ENCODE data around the gene RPA4. TPM values are rescaled to one million over a fixed set of nuclear protein-coding genes. Genes with fewer than 3 reads are reported as not detected.

RPA4 gene
- total and polyA plus RNA-seq, 2 experiments from 2014 or later = 1.0 to 1.4 TPM

DNA sequence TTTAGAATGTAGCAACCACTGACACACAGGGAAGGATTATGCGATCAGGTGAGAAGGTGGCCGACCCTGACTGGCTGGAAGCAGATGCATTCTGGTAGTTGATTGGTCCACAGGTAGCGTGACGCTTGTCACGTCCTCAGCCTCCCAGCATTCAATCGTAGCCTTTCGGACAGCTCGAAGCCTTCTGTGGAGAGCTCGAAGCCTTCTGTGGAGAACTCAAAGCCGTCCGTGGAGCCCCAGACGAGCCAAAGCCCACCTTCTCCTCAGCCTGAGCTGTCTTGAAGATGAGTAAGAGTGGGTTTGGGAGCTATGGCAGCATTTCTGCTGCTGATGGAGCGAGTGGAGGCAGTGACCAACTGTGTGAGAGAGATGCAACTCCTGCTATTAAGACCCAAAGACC is 319 bp downstream of the RPA4 start:
- no peak overlapping the region for H2AFZ ChIP-seq
- H3K4me3 ChIP-seq = no peak overlapping the region
- no peak for ATAC-seq
- H3F3A ChIP-seq (replicated peaks; ENCODE audit: low read depth) = no peaks in the 10 kb centered on the region
- H3K9me2 ChIP-seq (ENCODE audit: insufficient read depth) = no peaks in the 10 kb centered on the region
- H3K4me1 Mint-ChIP-seq = peaks cover 4% of the 10 kb centered on the region; the same call in 1 of the 3 replicates
- H3K36me3 ChIP-seq (ENCODE audit: insufficient read depth) = no peaks in the 10 kb centered on the region
- H3K4me2 ChIP-seq = no peak overlapping the region
- no peaks in the 10 kb centered on the region for H3K4me1 ChIP-seq (ENCODE audit: insufficient read depth)
- no peak overlapping the region for H3K27ac ChIP-seq (ENCODE audit: low read depth)
- H3K4me3 Mint-ChIP-seq = no peak overlapping the region
- no peaks in the 10 kb centered on the region for H3K9me3 Mint-ChIP-seq
- no peaks in the 10 kb centered on the region for H3K27me3 Mint-ChIP-seq (ENCODE audit: insufficient read depth, low read depth, poor library complexity)
- H3K27ac Mint-ChIP-seq = no peak overlapping the region
- no peaks in the 10 kb centered on the region for H3K27me3 ChIP-seq (ENCODE audit: insufficient read depth)
- no peak for TF ChIP-seq EZH2 (IDR thresholded peaks at IDR 0.05; ENCODE audit: low read depth, unreplicated experiment)
- TF ChIP-seq, protein P1, sequence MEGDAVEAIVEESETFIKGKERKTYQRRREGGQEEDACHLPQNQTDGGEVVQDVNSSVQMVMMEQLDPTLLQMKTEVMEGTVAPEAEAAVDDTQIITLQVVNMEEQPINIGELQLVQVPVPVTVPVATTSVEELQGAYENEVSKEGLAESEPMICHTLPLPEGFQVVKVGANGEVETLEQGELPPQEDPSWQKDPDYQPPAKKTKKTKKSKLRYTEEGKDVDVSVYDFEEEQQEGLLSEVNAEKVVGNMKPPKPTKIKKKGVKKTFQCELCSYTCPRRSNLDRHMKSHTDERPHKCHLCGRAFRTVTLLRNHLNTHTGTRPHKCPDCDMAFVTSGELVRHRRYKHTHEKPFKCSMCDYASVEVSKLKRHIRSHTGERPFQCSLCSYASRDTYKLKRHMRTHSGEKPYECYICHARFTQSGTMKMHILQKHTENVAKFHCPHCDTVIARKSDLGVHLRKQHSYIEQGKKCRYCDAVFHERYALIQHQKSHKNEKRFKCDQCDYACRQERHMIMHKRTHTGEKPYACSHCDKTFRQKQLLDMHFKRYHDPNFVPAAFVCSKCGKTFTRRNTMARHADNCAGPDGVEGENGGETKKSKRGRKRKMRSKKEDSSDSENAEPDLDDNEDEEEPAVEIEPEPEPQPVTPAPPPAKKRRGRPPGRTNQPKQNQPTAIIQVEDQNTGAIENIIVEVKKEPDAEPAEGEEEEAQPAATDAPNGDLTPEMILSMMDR (conservative IDR thresholded peaks at IDR 0.05; ENCODE audit: low read depth in 2 of 2) = no peak
- TF ChIP-seq, protein P2, sequence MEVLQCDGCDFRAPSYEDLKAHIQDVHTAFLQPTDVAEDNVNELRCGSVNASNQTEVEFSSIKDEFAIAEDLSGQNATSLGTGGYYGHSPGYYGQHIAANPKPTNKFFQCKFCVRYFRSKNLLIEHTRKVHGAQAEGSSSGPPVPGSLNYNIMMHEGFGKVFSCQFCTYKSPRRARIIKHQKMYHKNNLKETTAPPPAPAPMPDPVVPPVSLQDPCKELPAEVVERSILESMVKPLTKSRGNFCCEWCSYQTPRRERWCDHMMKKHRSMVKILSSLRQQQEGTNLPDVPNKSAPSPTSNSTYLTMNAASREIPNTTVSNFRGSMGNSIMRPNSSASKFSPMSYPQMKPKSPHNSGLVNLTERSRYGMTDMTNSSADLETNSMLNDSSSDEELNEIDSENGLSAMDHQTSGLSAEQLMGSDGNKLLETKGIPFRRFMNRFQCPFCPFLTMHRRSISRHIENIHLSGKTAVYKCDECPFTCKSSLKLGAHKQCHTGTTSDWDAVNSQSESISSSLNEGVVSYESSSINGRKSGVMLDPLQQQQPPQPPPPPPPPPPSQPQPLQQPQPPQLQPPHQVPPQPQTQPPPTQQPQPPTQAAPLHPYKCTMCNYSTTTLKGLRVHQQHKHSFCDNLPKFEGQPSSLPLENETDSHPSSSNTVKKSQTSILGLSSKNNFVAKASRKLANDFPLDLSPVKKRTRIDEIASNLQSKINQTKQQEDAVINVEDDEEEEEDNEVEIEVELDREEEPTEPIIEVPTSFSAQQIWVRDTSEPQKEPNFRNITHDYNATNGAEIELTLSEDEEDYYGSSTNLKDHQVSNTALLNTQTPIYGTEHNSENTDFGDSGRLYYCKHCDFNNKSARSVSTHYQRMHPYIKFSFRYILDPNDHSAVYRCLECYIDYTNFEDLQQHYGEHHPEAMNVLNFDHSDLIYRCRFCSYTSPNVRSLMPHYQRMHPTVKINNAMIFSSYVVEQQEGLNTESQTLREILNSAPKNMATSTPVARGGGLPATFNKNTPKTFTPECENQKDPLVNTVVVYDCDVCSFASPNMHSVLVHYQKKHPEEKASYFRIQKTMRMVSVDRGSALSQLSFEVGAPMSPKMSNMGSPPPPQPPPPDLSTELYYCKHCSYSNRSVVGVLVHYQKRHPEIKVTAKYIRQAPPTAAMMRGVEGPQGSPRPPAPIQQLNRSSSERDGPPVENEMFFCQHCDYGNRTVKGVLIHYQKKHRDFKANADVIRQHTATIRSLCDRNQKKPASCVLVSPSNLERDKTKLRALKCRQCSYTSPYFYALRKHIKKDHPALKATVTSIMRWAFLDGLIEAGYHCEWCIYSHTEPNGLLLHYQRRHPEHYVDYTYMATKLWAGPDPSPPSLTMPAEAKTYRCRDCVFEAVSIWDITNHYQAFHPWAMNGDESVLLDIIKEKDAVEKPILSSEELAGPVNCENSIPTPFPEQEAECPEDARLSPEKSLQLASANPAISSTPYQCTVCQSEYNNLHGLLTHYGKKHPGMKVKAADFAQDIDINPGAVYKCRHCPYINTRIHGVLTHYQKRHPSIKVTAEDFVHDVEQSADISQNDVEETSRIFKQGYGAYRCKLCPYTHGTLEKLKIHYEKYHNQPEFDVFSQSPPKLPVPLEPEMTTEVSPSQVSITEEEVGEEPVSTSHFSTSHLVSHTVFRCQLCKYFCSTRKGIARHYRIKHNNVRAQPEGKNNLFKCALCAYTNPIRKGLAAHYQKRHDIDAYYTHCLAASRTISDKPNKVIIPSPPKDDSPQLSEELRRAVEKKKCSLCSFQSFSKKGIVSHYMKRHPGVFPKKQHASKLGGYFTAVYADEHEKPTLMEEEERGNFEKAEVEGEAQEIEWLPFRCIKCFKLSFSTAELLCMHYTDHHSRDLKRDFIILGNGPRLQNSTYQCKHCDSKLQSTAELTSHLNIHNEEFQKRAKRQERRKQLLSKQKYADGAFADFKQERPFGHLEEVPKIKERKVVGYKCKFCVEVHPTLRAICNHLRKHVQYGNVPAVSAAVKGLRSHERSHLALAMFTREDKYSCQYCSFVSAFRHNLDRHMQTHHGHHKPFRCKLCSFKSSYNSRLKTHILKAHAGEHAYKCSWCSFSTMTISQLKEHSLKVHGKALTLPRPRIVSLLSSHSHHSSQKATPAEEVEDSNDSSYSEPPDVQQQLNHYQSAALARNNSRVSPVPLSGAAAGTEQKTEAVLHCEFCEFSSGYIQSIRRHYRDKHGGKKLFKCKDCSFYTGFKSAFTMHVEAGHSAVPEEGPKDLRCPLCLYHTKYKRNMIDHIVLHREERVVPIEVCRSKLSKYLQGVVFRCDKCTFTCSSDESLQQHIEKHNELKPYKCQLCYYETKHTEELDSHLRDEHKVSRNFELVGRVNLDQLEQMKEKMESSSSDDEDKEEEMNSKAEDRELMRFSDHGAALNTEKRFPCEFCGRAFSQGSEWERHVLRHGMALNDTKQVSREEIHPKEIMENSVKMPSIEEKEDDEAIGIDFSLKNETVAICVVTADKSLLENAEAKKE (CRISPR knock-in tag; IDR thresholded peaks at IDR 0.05) = no peak
- TF ChIP-seq ZNF331 (CRISPR knock-in tag; IDR thresholded peaks at IDR 0.05; ENCODE audit: low read depth) = no peak
- no peak for TF ChIP-seq JUNB (IDR thresholded peaks at IDR 0.05; ENCODE audit: unreplicated experiment)
- TF ChIP-seq, protein P3, sequence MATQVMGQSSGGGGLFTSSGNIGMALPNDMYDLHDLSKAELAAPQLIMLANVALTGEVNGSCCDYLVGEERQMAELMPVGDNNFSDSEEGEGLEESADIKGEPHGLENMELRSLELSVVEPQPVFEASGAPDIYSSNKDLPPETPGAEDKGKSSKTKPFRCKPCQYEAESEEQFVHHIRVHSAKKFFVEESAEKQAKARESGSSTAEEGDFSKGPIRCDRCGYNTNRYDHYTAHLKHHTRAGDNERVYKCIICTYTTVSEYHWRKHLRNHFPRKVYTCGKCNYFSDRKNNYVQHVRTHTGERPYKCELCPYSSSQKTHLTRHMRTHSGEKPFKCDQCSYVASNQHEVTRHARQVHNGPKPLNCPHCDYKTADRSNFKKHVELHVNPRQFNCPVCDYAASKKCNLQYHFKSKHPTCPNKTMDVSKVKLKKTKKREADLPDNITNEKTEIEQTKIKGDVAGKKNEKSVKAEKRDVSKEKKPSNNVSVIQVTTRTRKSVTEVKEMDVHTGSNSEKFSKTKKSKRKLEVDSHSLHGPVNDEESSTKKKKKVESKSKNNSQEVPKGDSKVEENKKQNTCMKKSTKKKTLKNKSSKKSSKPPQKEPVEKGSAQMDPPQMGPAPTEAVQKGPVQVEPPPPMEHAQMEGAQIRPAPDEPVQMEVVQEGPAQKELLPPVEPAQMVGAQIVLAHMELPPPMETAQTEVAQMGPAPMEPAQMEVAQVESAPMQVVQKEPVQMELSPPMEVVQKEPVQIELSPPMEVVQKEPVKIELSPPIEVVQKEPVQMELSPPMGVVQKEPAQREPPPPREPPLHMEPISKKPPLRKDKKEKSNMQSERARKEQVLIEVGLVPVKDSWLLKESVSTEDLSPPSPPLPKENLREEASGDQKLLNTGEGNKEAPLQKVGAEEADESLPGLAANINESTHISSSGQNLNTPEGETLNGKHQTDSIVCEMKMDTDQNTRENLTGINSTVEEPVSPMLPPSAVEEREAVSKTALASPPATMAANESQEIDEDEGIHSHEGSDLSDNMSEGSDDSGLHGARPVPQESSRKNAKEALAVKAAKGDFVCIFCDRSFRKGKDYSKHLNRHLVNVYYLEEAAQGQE (IDR thresholded peaks at IDR 0.05; ENCODE audit: unreplicated experiment) = no peak
- no peak for TF ChIP-seq EZH2phosphoT487 (IDR thresholded peaks at IDR 0.05; ENCODE audit: unreplicated experiment)
- TF ChIP-seq, protein P4, sequence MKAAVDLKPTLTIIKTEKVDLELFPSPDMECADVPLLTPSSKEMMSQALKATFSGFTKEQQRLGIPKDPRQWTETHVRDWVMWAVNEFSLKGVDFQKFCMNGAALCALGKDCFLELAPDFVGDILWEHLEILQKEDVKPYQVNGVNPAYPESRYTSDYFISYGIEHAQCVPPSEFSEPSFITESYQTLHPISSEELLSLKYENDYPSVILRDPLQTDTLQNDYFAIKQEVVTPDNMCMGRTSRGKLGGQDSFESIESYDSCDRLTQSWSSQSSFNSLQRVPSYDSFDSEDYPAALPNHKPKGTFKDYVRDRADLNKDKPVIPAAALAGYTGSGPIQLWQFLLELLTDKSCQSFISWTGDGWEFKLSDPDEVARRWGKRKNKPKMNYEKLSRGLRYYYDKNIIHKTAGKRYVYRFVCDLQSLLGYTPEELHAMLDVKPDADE (IDR thresholded peaks at IDR 0.05) = no peak
- no peak for TF ChIP-seq ZNF114 (CRISPR knock-in tag; IDR thresholded peaks at IDR 0.05)
- no peak for TF ChIP-seq POLR2AphosphoS5 (IDR thresholded peaks at IDR 0.05; ENCODE audit: low read depth)
- TF ChIP-seq CREB1 (CRISPR knock-in tag; IDR thresholded peaks at IDR 0.05; ENCODE audit: low read depth) = no peak
- no peak for TF ChIP-seq NANOG (IDR thresholded peaks at IDR 0.05; ENCODE audit: borderline replicate concordance)
- TF ChIP-seq STAT1 (IDR thresholded peaks at IDR 0.05; ENCODE audit: unreplicated experiment) = no peak
- no peaks in the 10 kb centered on the region for H4K20me1 ChIP-seq (replicated peaks; ENCODE audit: insufficient read depth)
- no peaks in the 10 kb centered on the region for H3K79me2 ChIP-seq (replicated peaks; ENCODE audit: insufficient read depth)
- no peak for DNase-seq (ENCODE audit: low spot score)
- H3K36me3 Mint-ChIP-seq (ENCODE audit: low read depth) = no peaks in the 10 kb centered on the region

Data from GM23338 (cell line).